Measurements from ENCODE around the gene PARVG. TPM values are rescaled to one million over a fixed set of nuclear protein-coding genes. Genes with fewer than 3 reads are reported as not detected.

Gene PARVG, protein sequence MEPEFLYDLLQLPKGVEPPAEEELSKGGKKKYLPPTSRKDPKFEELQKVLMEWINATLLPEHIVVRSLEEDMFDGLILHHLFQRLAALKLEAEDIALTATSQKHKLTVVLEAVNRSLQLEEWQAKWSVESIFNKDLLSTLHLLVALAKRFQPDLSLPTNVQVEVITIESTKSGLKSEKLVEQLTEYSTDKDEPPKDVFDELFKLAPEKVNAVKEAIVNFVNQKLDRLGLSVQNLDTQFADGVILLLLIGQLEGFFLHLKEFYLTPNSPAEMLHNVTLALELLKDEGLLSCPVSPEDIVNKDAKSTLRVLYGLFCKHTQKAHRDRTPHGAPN
- total RNA-seq, result 10 to 100 TPM; 34.9 to 71.3 TPM

DNA sequence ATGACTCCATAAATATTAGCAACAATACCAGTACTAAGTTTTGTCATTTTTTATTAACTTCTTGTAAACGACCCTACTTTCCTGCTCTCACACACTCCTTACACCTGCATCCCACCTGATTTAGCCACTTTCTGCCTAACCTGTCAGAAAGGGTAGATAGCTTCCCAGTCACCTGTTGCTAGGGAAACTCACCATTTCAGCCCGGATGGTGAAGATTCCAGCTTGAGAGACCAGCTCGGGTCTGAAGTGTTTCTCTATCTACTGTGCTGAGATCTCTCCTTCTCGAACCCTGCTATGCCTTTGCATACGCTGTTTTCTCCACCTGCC is at the start of gene PARVG:
Gene PARVG, plus strand, starts transcription at position 220 of the 327 bp plus-strand sequence. CDS start 2,405 bp downstream, outside the sequence.
- DNase-seq (ENCODE audit: low spot score) (no peak), ATAC-seq (ENCODE audit: insufficient number of reproducible peaks, low FRiP score, low read depth) (no peak)
- H3K4me1 ChIP-seq (ENCODE audit: control insufficient read depth in 1 of 2, low read depth in 2 of 2), result no peaks in the 10 kb centered on the region
- no peaks in the 10 kb centered on the region for H3K27me3 ChIP-seq (replicated peaks; ENCODE audit: insufficient read depth)
- no peaks in the 10 kb centered on the region for H3K36me3 ChIP-seq
- peak within 1 kb of the TSS in 1 of 2 donors; percentile 37 for H3K27ac ChIP-seq
- peak within 1 kb of the TSS; percentile 55 for H3K4me3 ChIP-seq
- TF ChIP-seq, protein P1, sequence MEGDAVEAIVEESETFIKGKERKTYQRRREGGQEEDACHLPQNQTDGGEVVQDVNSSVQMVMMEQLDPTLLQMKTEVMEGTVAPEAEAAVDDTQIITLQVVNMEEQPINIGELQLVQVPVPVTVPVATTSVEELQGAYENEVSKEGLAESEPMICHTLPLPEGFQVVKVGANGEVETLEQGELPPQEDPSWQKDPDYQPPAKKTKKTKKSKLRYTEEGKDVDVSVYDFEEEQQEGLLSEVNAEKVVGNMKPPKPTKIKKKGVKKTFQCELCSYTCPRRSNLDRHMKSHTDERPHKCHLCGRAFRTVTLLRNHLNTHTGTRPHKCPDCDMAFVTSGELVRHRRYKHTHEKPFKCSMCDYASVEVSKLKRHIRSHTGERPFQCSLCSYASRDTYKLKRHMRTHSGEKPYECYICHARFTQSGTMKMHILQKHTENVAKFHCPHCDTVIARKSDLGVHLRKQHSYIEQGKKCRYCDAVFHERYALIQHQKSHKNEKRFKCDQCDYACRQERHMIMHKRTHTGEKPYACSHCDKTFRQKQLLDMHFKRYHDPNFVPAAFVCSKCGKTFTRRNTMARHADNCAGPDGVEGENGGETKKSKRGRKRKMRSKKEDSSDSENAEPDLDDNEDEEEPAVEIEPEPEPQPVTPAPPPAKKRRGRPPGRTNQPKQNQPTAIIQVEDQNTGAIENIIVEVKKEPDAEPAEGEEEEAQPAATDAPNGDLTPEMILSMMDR (IDR thresholded peaks at IDR 0.05), result no peak
- H3K9me3 ChIP-seq, result no peaks in the 10 kb centered on the region

DNA sequence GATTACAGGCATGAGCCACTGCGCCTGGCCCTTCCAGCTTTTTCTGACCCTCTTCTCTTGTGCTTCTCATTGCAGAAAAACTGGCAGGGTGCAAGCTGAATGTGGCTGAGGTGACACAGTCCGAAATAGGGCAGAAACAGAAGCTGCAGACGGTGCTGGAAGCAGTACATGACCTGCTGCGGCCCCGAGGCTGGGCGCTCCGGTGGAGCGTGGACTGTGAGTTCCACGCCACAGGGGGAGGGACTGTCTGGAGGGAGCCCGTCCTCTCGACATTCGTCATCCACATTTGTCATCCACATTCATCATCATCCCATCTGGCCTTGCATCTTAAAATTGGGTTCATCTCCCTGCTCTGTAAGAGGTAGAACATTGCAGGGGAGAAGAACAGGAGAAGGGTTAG is 49.3 kb upstream of the PARVG start:
- ATAC-seq (ENCODE audit: insufficient number of reproducible peaks, low FRiP score, low read depth) (no peak), DNase-seq (ENCODE audit: low spot score) (no peak)
- Histone ChIP-seq H3K4me1 (ENCODE audit: control insufficient read depth in 1 of 2, low read depth in 2 of 2) (peaks cover 0 to 11% of the 10 kb centered on the region in 2 donors), H3K27me3 (replicated peaks; ENCODE audit: insufficient read depth) (no peaks in the 10 kb centered on the region), H3K4me3 (no peak overlapping the region), H3K36me3 (no peaks in the 10 kb centered on the region), H3K27ac (no peak overlapping the region), H3K9me3 (peaks cover 6% of the 10 kb centered on the region)
- TF ChIP-seq, protein P1 (IDR thresholded peaks at IDR 0.05), result no peak

DNA sequence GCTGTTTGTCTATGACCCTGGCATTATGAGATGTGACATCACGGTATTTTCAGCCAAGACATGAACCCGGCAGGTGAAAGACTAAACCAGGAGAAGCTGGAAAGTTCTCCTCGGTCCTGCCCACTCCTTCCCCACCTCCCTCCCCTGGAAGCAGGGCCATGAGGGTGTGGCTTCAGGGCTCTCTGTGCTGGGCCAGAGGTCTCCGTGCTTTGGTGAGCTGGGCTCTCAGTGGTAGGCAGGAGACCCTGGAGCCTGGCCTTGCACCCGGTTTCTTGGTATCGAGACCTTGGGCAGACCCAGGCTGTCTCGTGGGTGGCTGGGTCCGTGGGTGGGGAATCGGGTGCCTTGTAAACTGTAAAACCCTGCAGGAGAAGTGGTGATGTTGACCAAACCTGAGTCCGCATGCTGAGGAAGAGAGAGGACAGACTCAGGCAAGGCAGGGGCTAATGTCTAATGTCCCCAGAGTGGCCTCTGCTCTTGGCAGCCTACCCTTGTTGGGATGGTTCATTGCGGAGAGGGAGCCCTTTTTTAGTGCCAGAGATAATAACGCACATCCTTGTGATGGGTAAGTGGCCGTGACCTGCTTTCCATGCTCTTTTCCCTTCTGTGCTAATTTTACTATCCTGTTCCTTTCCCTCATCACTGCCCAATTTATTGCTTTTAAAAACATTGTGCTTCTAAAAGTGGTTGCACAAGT is 48.6 kb upstream of the PARVG start:
- Histone ChIP-seq H3K4me1 (ENCODE audit: control insufficient read depth in 1 of 2, low read depth in 2 of 2) (peaks cover 0 to 11% of the 10 kb centered on the region in 2 donors), H3K27ac (no peak overlapping the region), H3K36me3 (no peaks in the 10 kb centered on the region), H3K4me3 (no peak overlapping the region), H3K9me3 (peaks cover under 1% of the 10 kb centered on the region), H3K27me3 (replicated peaks; ENCODE audit: insufficient read depth) (no peaks in the 10 kb centered on the region)
- TF ChIP-seq, protein P1 (IDR thresholded peaks at IDR 0.05), result no peak
- ATAC-seq (ENCODE audit: insufficient number of reproducible peaks, low FRiP score, low read depth), result no peak
- DNase-seq (ENCODE audit: low spot score), result no peak

DNA sequence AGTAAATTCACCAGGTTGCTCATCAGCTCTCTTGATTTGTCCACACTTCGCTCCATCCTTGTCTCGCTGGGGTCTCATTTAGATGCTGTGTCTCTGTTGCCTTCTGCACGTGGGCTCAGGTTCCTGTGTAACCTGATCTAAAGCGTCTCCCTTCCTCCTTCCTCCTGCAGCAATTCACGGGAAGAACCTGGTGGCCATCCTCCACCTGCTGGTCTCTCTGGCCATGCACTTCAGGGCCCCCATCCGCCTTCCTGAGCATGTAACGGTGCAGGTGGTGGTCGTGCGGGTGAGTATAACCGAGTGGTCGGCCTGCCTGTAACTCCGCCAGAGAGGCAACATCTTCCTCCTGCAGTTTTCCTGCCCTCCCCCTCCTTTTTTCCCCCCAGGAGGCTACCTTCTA is 48.0 kb upstream of the PARVG start:
- H3K9me3 ChIP-seq, result peaks cover 4% of the 10 kb centered on the region
- H3K27me3 ChIP-seq (replicated peaks; ENCODE audit: insufficient read depth), result no peaks in the 10 kb centered on the region
- H3K4me3 ChIP-seq, result no peak overlapping the region
- ATAC-seq (ENCODE audit: insufficient number of reproducible peaks, low FRiP score, low read depth), result no peak
- H3K36me3 ChIP-seq, result no peaks in the 10 kb centered on the region
- no peak overlapping the region for H3K27ac ChIP-seq
- H3K4me1 ChIP-seq (ENCODE audit: control insufficient read depth in 1 of 2, low read depth in 2 of 2), result peaks cover 0 to 11% of the 10 kb centered on the region in 2 donors
- TF ChIP-seq, protein P1 (IDR thresholded peaks at IDR 0.05), result no peak
- DNase-seq (ENCODE audit: low spot score), result no peak

DNA sequence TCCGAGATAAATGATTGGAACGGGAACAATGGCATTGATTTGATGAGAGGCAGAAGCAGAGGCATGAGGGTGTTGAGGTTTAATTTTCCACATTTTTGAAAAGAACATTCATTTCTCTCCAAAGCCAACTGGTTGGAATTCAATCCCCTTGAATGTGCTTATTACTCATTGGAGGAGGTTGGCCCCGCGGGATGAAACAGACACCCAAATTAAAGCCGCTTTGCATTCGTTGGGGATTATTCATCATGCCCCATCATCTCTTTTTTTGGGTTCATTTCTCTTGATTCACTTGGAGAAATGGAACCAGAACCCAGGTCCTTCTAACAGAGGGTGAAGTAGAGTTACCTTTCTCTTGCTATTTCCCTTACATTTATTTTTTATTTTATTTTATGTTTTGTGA is 47.6 kb upstream of the PARVG start:
- no peak overlapping the region for H3K4me3 ChIP-seq
- no peaks in the 10 kb centered on the region for H3K27me3 ChIP-seq (replicated peaks; ENCODE audit: insufficient read depth)
- DNase-seq (ENCODE audit: low spot score), result no peak
- H3K27ac ChIP-seq, result no peak overlapping the region
- no peaks in the 10 kb centered on the region for H3K36me3 ChIP-seq
- ATAC-seq (ENCODE audit: insufficient number of reproducible peaks, low FRiP score, low read depth), result no peak
- H3K4me1 ChIP-seq (ENCODE audit: control insufficient read depth in 1 of 2, low read depth in 2 of 2), result peaks cover 0 to 11% of the 10 kb centered on the region in 2 donors
- TF ChIP-seq, protein P1 (IDR thresholded peaks at IDR 0.05), result no peak
- H3K9me3 ChIP-seq, result peaks cover 4% of the 10 kb centered on the region

All from thoracic aorta (tissue), 2 donors.